SKM-1 (cell line): ENCODE results near the gene CENPO.
A peak's percentile ranks its signal among the peaks of the same experiment; 100 is the strongest.

Experiments used
- DNase-seq: peaks from one replicate; lab custom pipeline; 2025; ENCODE audit not compliant: unreplicated experiment; lab: John Stamatoyannopoulos, UW

CENPO gene

GRCh38 chr2:24792874-24793760 is at the start of gene CENPO, which contains the start of gene PTRHD1:
Gene CENPO (plus strand): TSS chr2:24793425. CDS start chr2:24793920, 495 bp downstream.
Gene PTRHD1 (minus strand): TSS chr2:24793391. CDS start chr2:24793377, 14 bp downstream.
- DNase-seq, result peak; percentile 95

- DNase-seq, result no peak
Measured at GRCh38 chr2:24743924-24744323, 49.3 kb upstream of the CENPO start.

- no peak for DNase-seq
Measured at GRCh38 chr2:24744356-24744755, 48.9 kb upstream of the CENPO start.

GRCh38 chr2:24745825-24746224 is 47.4 kb upstream of the CENPO start:
- no peak for DNase-seq

GRCh38 chr2:24747299-24747698 is 45.9 kb upstream of the CENPO start:
- DNase-seq, result no peak

- no peak for DNase-seq
Measured at GRCh38 chr2:24749069-24749691, 44.0 kb upstream of the CENPO start.

GRCh38 chr2:24754985-24755705 is 38.1 kb upstream of the CENPO start:
- no peak for DNase-seq

GRCh38 chr2:24756789-24757188 is 36.4 kb upstream of the CENPO start:
- DNase-seq, result no peak

- DNase-seq, result no peak
Measured at GRCh38 chr2:24761866-24762265, 31.4 kb upstream of the CENPO start.

GRCh38 chr2:24762518-24762917 is 30.7 kb upstream of the CENPO start:
- DNase-seq, result no peak

- no peak for DNase-seq
Measured at GRCh38 chr2:24763843-24764242, 29.4 kb upstream of the CENPO start.

- no peak for DNase-seq
Measured at GRCh38 chr2:24766609-24767008, 26.6 kb upstream of the CENPO start.

- DNase-seq, result no peak
Measured at GRCh38 chr2:24768013-24768412, 25.2 kb upstream of the CENPO start.

GRCh38 chr2:24768601-24769000 is 24.6 kb upstream of the CENPO start:
- no peak for DNase-seq

GRCh38 chr2:24771061-24771460 is 22.2 kb upstream of the CENPO start:
- no peak for DNase-seq

GRCh38 chr2:24771764-24772586 is 21.2 kb upstream of the CENPO start:
- DNase-seq, result no peak

GRCh38 chr2:24774373-24774772 is 18.9 kb upstream of the CENPO start:
- no peak for DNase-seq

GRCh38 chr2:24779116-24779515 is 14.1 kb upstream of the CENPO start:
- no peak for DNase-seq

GRCh38 chr2:24783641-24784040 is 9.6 kb upstream of the CENPO start:
- DNase-seq, result no peak

GRCh38 chr2:24785671-24786321 is 7.4 kb upstream of the CENPO start:
- DNase-seq, result no peak
